Activated CD4-positive, alpha-beta T cell treated with anti-CD3 and anti-CD28 coated beads, Interleukin-2, Interleukin-4, amounts not matched to agents 100 ng/mL and 50 ng/mL, durations not matched to agents 16 hours and 8 hours (primary cell): ENCODE measurements around the gene METTL23.
A peak's percentile ranks its signal among the peaks of the same experiment; 100 is the strongest.

Source experiments
- DNase-seq: peaks from one replicate; pipeline ENCODE4 v3.0.0-alpha.2; 2020; ENCODE audit warnings: low spot score

Gene METTL23, protein sequence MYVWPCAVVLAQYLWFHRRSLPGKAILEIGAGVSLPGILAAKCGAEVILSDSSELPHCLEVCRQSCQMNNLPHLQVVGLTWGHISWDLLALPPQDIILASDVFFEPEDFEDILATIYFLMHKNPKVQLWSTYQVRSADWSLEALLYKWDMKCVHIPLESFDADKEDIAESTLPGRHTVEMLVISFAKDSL

DNA sequence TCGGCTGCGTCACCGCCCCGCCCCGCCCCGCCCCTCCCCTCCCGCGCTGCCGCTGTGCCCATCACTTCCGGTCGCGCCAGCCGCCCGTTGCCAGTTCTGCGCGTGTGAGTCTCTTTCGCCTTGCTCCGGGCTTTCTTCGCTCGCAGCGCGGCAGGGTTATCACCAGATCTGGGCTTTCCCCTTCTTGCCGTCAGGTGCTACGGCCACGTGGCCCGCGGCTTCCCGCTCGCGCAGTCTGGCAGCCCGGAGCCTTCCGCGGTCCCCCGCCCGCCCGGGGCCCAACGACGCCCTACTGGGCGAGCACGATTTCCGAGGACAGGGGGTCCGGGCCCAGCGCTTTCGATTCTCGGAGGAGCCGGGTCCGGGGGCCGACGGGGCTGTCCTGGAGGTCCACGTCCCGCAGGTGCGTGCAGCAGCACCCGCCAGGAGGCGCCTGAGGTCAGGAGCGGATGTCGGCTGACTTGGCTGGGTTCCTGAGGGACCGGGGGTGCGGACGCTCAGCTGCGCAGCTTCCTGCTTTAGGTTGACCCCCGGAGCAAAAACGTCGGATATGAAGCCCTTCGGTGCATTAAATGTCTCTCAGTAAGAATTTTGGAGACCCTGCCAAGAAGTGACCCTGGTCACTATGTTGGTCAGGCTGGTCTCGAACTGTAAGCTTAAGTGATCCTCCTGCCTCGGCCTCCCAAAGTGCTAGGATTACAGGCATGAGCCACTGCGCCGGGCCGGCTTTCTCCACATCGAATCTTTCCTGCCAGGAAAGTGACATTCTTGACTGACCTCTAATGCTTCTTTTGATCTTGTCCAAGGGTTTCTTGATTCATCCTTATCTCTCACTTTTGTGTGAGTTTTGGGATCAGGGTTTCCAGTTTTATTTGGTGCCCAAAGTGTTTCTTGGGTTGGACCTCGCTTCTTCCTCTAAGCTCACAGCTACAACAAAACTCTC is at the start of gene METTL23:
TSS of gene METTL23 (plus strand) at position 64 of the 943 bp plus-strand sequence. CDS start 2,872 bp downstream, outside the sequence.
- peak; percentile 78 for DNase-seq

DNA sequence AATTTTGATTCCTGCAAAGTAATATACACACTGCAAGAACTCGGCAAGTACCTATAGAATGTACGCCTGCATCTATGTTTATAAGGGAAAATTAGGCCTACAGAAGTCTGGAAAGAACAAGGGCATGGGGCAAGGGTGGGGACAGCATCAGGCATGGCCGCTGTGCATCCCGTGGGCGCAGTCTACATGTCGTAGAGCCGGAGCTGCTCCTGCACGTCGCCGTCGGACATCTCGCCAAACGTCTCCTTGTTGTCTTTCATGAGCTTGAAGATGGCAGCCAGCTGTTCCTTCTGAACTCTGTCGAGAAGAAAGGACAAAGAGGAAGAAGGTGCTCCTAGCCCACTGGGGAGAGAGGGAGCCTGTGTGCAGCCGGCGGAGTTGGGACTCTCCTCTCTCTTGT is 49.2 kb upstream of the METTL23 start:
- DNase-seq, result no peak

DNA sequence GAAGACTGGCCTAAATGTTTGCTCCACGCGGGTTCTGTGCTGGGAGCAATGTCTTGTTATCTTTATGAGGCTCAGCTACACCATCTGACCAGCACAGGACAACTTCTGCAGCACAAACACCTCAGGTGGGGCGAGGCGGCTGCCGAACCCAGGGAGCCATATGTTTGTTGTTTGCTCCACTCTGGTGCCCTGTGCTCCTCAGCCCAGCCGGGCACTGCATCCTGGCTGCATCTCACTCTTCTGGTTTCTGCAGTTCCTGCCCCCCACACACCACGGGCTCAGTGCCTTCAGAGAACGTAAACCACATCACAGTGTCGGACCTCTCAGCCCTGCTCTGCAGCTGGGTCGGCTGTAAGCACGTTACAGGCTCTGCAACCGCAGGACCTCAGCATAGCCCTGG is 48.3 kb upstream of the METTL23 start:
- DNase-seq, result no peak

DNA sequence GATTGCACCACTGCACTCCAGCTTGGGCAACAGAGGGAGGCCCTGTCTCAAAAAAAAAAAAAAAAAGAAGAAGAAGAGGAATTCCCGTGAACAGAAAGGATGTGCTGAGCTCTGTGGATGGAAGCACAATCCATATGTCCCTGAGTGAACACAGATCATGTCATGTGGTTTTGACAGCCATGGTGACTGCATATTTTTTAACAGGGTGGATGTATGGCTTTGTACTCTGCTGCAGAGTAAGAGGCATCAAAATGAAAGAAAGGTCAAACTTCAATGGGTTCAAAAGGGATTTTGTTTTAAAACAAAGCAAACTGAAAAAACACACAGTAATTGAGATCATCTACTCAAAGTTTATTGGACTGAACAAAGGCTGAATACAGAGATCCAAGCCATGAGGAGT is 47.4 kb upstream of the METTL23 start:
- no peak for DNase-seq

DNA sequence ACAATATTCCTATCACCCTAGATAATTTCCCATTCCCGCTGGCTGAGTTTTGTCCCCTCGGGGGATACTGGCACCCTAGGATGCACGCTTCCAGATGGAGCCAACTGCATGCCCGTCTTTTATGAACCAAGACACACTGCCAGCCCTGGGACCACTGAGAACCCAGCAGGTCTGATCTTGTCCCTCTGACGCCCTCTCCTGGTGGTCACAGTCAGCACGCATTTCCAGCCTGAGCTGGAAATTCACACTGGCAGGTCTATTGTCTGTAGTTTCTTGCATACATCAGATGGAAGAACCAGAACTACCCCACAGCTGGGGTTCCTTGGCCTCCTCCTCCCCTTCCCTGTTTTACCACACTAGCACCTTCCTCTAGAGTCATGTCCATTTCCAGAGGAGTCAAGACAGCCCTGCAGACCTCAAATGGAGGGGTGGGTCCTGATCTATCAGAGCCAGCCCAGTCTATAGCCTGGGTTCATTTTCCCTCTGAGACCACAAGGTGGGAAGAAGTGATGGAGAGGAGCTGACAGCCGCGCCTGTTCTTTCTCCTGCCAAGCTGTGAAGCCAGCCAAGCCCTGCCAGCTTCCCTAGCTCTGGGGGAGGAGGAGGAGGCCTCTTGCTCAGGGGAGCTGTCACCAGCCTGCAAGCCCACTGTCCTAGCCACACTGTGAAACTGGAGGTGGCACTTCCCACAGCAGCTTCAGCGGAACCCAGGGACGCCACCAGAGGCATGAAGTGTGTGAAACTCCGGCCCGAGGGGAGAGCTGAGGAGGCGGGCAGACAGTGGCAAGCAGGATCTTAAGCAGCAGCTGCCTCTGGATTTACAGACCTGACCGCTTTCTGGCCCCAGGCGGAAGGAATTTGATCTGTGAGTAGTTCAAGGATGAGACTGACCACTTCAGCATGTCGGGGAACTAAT is 45.2 kb upstream of the METTL23 start:
- peak; percentile 62 for DNase-seq

DNA sequence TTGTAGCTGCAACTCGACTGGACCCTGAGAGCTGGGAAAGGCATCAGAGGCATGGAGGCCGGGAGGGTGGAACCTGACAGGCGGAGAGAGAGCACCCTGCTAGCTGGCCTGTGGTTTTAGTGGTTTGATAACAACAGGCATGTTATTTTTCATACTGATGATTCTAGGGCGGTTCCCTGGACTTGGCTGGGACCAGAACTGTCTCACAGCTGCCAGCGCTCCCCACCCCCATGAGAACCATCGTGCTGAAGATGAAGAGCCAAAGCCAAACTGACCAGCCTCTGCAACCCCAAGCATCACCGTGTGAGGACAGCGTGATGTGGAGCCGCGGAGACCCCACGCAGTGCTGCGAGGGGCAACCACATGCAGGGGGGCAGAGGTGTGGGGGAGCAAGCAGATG is 44.3 kb upstream of the METTL23 start:
- no peak for DNase-seq

DNA sequence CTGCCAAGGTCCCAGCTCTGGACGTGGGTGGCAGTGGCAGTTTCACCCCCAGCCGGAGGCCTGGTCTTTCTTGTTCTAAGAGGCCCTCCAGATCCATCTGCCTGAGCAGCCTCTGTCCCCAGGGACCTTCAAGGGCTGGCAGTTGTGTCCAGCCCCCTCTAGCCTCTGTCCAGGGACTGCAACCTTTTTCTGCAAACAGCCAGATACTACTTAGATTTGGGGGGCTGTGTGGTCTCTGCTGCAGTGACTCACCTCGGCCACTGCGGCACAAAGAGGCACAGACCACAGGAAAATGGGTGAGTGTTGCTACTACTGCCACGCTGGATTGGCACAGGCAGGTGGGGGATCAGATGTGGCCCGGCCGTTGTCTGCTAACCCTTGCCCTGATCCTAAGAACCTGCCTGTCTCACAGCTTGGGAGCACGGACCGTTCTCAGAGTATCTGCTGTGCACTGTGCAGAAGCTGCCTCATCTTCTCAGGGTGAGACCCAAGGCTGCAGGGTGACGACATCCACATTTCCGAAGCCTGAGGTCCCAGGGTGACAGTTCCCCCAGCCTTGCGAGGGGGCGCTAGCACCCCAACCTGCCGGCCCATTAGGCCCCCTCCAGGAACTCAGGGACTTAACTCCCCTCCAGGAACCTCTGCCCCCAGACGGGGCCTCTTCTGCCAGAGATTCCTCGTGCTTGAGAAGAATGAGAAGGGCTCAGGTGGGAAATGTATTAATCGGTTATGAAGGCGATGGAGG is 43.5 kb upstream of the METTL23 start:
- DNase-seq, result no peak

DNA sequence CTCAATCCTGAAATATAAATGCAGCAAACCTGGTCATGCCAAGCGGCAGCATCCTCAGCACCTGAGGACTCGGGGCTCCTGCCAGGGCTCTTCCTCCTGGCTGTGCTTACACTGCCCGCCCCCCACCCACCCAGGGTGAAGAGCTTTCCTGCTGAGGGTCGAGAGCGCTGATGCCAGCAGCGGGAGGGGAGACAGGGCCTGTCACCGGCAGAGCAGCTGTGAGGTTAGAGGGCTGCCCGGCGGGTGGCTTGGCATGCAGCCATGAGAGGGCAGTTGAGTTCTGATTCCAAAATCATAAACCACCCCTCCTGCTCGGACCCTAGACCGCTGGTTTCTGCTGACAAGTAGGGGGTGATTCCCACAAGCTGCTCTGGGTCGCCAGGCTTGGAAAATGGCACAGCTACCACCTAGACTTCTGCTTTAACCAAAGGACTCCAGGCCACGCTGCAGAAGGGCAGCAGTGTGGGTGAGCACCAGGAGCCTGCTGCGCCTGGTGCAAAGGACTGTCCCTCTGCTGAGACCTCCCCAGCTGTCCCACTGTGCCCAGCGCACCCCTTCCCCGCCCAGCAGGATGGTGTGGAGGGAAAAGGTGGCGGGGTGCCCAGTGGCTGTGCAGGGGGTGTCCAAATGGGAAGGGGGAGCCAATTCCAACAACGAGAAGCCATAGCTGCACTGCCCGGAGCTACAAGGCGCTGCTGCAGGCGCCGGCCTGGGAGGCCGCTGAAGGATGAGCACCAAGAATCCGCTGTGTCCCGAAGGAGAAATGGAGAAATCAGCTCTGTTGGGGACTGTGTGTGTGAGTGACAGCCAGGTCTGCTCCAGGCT is 42.5 kb upstream of the METTL23 start:
- DNase-seq, result no peak

DNA sequence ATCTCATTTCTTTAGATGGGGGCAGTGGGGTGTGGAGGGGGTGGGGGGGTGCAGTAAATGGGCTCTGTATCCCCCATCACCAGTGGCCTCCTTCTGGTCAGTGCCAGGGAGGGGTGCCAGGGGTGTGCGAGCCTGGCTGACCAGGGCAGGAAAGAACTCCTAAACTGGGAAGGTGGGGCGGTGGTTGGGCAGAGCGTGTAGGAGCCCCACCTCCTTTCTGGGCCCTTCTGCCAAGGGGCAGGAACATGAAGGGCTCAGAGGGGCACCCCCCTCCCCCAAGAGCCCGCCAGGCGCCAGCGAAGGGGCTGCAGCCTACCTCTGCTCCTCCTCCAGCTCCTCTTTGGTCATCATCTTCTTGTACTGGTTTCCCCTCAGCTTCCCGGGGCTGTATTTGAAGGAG is 41.9 kb upstream of the METTL23 start:
- DNase-seq, result no peak

DNA sequence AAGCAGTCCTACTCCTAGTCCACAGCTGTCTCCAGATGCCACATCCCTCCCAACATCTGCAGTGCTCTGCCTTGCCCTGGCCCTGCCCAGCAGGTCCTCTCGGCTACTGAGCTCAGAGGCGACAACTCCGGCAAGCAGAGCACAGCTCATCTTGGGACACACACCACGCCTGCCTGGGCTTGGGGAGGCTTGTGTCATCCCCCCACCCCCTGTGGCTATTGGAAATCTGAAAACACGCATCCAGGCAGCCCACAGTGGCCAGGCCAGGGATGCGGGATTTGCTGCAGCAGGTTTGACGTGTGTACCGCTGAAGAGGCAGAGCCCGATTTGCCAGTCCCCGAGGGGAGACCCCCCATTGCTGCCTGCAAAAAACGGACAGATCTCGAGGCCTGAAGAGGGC is 41.3 kb upstream of the METTL23 start:
- DNase-seq, result no peak

DNA sequence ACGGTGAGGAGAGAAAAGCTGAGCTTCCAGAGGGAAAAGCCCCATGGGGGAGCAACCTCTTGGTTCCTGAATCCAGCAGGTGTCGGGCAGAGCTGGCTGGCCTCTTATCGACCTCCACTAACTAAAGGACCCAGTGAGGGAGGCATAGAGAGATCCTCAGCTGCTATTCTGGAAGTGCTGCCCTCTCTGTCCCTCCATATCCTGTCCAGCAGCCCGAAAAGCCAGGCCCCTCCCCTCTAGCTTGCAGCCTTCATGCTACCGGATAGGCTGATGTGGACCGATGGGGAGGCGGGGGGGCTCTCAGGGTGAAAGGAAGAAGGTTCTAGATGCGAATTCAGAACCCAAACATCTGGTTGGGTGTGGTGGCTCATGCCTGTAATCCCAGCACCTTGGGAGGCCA is 40.8 kb upstream of the METTL23 start:
- no peak for DNase-seq

DNA sequence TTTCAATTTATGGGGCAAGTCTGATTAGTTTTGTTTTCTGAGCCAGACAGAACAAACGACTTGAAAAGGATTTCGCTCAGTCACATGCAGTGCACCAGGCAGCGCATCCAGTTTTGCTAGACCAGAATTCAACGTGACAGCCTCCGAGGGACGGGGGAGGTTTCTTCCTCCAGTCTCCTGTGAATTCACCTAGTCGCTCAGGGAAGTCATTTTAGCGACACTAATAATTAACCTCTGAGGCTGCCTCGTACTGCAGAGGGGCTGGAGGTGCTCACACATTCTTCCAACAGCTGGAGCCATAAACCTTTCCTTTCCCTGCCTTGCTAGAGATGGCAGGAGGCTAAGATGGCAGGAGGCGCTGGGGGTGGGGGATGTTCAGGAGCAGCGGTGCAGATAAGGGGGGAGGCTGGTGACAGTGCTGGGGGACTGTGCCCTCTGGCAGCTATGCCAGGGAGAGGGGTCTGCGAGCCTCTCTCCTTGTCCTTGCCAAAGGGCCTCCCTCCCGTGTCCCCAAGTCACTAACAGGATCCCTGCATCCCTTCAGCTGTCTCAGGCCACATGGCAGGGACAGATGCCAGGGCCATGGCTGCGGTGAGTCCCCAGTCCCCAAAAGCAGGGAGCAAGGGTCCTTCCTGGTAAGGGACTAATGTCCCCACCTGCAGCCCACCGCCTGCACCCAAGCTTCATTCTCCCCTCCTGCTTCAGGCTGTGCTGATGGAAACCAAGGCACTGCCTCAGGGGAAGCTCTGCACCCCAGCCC is 39.9 kb upstream of the METTL23 start:
- DNase-seq, result no peak

DNA sequence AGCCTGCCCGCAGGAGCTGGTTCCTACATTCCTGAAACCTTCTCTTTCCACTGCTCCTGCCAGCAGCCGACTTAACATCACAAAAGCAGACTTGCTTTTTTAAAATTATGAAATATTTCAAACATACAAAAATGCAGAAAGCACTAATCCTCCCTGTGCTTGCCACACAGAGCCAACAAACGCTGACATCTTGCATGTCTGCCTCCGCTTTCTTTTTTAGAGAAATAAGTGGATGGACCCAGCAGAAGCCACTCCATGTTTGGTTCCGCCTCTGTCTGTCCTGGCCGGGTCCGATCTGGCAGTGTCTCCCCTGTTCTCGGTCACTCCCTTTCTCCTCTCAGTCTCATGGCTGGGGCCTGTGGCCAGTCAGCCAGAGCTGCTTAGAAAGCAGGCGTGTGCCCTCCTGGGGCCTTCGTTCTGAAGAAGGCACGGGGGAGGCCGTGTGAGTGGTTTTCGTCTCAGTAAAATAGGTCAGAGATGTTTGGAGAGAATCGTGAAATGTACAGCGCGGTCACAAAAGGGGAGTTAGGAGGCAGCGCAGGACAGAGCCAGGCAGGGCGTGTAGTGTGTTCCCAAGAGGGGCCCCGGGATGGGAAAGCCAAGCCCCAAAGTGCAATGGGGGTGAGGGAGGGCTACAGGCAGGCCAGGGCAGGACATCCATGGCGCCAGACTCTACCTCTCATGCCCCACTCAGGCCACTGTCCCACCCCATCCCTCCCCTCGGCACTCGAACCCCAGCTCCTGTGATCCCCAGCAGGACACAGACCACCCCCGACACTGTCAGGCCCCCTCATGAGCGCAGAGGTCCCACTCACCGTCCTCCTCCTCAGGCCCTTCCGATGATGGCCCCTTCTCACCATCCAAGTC is 39.1 kb upstream of the METTL23 start:
- DNase-seq, result no peak

DNA sequence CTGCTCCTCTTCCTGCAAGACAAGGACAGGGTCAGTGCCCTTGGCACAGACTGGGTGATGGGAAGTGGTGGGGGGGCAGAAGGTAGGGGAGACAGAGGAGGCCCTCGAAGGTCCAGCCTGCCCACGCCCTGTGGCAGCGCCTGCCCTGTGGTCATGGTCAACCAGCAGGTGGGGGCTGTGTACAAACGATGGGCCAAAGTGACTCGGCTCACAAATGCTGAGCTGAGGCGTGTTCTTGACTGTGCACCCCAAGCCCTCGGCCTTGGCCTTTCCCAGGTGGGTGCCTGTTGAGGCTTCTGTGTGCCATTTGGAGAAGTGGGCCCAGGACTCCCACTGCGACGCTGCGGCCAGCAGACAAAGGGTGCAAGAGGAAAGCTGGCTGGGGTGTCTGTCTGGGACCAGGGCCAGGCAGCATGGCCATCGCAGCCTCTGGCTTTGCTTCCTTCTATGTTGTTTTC is 38.4 kb upstream of the METTL23 start:
- DNase-seq, result no peak

DNA sequence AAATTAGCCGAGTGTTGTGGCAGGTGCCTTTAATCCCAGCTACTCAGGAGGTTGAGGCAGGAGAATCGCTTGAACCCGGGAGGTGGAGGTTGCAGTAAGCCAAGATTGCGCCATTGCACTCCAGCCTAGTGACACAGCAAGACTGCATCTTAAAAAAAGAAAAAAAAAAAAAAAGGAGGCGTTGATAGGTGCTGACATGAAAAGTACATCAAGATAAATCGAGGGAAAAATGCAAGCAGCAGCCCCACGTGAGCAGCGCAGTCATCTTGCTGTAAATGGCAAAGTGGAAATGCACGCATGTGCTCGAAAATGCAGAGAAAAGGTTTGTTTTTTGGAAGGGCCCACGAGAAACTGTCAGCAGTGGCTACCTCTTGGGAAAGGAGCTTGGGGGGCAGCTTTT is 36.8 kb upstream of the METTL23 start:
- DNase-seq, result no peak

DNA sequence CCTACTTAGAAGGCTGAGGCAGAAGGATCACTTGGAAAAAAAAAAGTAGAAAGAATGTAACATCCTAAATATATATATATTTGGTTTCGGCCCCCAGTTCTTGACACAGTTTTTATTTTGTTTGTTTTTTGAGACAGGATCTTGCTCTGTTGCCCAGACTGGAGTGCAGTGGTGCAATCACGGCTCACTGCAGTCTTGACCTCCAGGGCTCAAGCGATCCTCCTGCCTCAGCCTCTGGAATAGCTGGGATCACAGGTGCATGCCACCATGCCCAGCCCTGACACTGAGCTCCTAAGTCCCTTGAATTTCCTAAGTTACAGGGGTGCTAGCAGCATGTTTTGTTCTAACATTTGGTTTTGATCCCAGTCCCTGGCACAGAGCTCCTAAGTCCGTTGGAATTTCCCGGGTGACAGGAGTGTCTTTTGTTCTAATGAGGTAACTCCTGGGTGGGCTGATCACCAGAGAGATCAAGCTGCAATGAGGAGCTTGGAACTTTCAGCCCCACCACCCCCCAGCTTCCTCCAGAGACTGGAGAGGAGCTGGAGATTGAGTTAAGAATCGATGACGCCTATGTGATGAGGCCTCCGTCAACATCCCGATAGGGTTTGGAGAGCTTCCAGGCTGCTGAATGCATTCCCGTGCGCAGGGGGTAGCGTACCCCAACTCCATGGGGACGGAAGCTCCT is 35.9 kb upstream of the METTL23 start:
- DNase-seq, result no peak

DNA sequence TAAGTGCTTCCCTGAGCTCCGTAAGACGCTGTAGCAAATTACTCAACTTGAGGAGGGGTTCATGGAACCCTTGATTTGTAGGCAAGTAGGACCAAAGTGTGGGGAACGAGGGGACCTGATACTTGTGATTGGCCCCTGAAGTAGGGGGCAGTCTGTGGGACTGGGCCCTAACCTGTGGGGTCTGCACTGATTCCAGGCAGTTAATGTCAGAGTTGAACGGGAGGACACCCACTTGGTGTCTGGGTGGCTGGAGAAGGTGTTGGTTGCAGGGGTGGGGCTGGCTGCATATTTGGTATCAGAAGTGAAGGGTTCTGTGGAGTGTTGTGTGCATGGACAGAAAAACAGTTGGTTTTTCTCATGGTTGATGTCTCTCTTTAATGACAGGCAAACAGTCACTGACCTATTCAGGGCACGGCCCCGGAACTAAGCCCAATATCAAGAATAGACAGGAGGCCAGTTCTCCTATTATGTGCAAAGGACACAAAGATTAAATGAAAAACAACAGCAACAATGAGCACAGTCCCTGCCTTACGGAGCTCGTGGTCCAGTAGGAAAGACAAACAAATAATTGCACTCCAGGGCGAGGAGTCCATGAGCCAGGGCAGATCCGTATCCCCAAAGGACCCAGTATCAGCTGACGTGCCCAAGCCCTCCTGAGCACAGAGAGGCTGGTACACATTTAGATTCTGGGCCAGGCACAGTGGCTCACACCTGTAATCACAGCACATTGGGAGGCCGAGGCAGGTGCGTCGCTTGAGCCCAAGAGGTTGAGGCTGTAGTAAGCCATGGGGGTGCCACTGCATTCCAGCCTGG is 35.1 kb upstream of the METTL23 start:
- DNase-seq, result no peak
